MM.1S (cell line): ENCODE results near the gene ITPR1.

Experiments used
- DNase-seq: peaks from one replicate; pipeline ENCODE4 v3.0.0-alpha.2; 2015
- H2AFZ ChIP-seq: fragments of 300-600 bp; sonication (generic); 2 replicates; pipeline ENCODE4 v1.6.0; 2016; ENCODE audit warnings: antibody characterized with exemption, low read length
- H3F3A ChIP-seq: fragments of 300-600 bp; sonication (generic); 2 replicates; pipeline ENCODE4 v1.6.1; 2016; ENCODE audit warnings: mild to moderate bottlenecking, antibody characterized with exemption, low read length, moderate library complexity, mixed read lengths; ENCODE audit not compliant: insufficient read depth
- H3K27ac ChIP-seq: fragments of 300-600 bp; sonication (generic); 2 replicates; pipeline ENCODE4 v1.5.1; 2016; ENCODE audit warnings: mild to moderate bottlenecking, low read length
- H3K27me3 ChIP-seq: fragments of 300-600 bp; sonication (generic); replicated peaks from 2 replicates; pipeline ENCODE4 v1.6.0; 2016; ENCODE audit warnings: low read length; ENCODE audit not compliant: insufficient read depth
- H3K36me3 ChIP-seq: fragments of 300-600 bp; sonication (generic); replicated peaks from 2 replicates; pipeline ENCODE4 v1.6.1; 2016; ENCODE audit warnings: mild to moderate bottlenecking, low read length, mixed read lengths; ENCODE audit not compliant: insufficient read depth
- H3K4me1 ChIP-seq: fragments of 300-600 bp; sonication (generic); 2 replicates; pipeline ENCODE4 v1.6.1; 2016; ENCODE audit warnings: low read length, mixed read lengths
- H3K4me2 ChIP-seq: fragments of 300-600 bp; sonication (generic); 2 replicates; pipeline ENCODE4 v1.6.0; 2016; ENCODE audit warnings: low read depth, low read length
- H3K4me3 ChIP-seq: fragments of 300-600 bp; sonication (generic); 2 replicates; pipeline ENCODE4 v1.5.1; 2016; ENCODE audit warnings: low read length, mixed read lengths
- H3K79me2 ChIP-seq: fragments of 300-600 bp; sonication (generic); 2 replicates; pipeline ENCODE4 v1.6.1; 2016; ENCODE audit warnings: mixed run types, low read length, mixed read lengths
- H3K9ac ChIP-seq: fragments of 300-600 bp; sonication (generic); 2 replicates; pipeline ENCODE4 v1.6.1; 2016; ENCODE audit warnings: low read length, mixed read lengths
- H3K9me2 ChIP-seq: fragments of 300-600 bp; sonication (generic); replicated peaks from 2 replicates; pipeline ENCODE4 v1.6.1; 2016; ENCODE audit warnings: mild to moderate bottlenecking, low read length, mixed read lengths; ENCODE audit not compliant: insufficient read depth
- H3K9me3 ChIP-seq: fragments of 300-600 bp; sonication (generic); replicated peaks from 2 replicates; pipeline ENCODE4 v1.6.1; 2016; ENCODE audit warnings: mild to moderate bottlenecking, low read length, mixed read lengths; ENCODE audit not compliant: insufficient read depth
- H4K20me1 ChIP-seq: fragments of 300-600 bp; sonication (generic); 2 replicates; pipeline ENCODE4 v1.6.1; 2016; ENCODE audit warnings: mild to moderate bottlenecking, low read length, moderate library complexity, mixed read lengths; ENCODE audit not compliant: insufficient read depth
- CTCF ChIP-seq: fragments of 300-600 bp; sonication (generic); IDR thresholded peaks from 2 replicates; pipeline ENCODE4 v1.5.1; 2016; ENCODE audit warnings: antibody characterized with exemption, low read length, mixed read lengths
- EZH2 ChIP-seq: fragments of 300-600 bp; sonication (generic); optimal IDR thresholded peaks from 2 replicates; pipeline ENCODE3; 2017; ENCODE audit warnings: low read depth, mild to moderate bottlenecking, antibody characterized with exemption, low read length, mixed read lengths
- EZH2phosphoT487 ChIP-seq: fragments of 300-600 bp; sonication (generic); IDR thresholded peaks from 2 replicates; pipeline ENCODE4 v1.6.1; 2018; ENCODE audit warnings: antibody characterized with exemption, low read length

Gene ITPR1

GRCh38 chr3:4773583-4773982 is 280.4 kb downstream of the ITPR1 start:
- Histone ChIP-seq H3K9me3 (no peaks in the 10 kb centered on the region), H3F3A (no peaks in the 10 kb centered on the region), H3K36me3 (no peaks in the 10 kb centered on the region), H3K4me3 (no peak overlapping the region), H3K79me2 (no peaks in the 10 kb centered on the region), H3K9ac (no peak overlapping the region), H4K20me1 (no peaks in the 10 kb centered on the region), H3K9me2 (no peaks in the 10 kb centered on the region), H3K27me3 (no peaks in the 10 kb centered on the region), H3K4me1 (no peaks in the 10 kb centered on the region), H2AFZ (no peak overlapping the region), H3K4me2 (no peak overlapping the region), H3K27ac (no peak overlapping the region)
- TF ChIP-seq EZH2phosphoT487, result no peak
- no peak for TF ChIP-seq EZH2
- TF ChIP-seq CTCF, result no peak
- DNase-seq, result no peak

GRCh38 chr3:4774531-4774930 is 281.4 kb downstream of the ITPR1 start:
- Histone ChIP-seq H4K20me1 (no peaks in the 10 kb centered on the region), H3K4me1 (no peaks in the 10 kb centered on the region), H3K79me2 (no peaks in the 10 kb centered on the region), H3K9me3 (no peaks in the 10 kb centered on the region), H3K4me3 (no peak overlapping the region), H3K27ac (no peak overlapping the region), H3K9me2 (no peaks in the 10 kb centered on the region), H3K36me3 (no peaks in the 10 kb centered on the region), H3K9ac (no peak overlapping the region), H2AFZ (no peak overlapping the region), H3F3A (no peaks in the 10 kb centered on the region), H3K27me3 (no peaks in the 10 kb centered on the region), H3K4me2 (no peak overlapping the region)
- no peak for TF ChIP-seq EZH2phosphoT487
- no peak for TF ChIP-seq CTCF
- no peak for TF ChIP-seq EZH2
- DNase-seq, result no peak

DNA sequence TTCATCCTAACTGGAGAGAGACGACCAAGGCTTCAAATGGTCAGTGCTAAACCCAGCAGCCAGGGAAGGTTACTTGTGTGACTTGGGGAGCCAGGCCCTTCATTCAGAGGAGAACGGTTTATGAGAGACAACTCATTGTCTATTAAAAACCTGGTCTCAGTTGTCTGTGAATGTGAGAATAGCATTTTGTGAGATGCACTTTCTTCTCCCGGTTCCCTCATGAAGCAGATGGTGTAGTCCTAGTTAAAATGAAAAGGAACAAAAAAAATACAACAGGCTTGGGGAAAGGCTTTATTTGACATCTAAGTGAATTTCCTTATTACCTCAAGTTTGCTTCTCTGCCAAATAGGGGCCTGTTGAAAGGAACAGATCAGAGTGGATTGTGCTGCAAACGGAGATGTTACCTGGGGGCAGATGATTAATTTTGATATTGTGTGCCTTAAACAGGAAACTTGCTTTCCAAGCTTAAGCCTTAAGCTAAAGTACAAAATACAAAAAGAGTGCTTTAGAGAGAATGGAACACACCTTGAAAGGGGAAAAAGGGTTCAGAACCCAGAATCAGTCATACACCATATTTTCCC is 283.3 kb downstream of the ITPR1 start:
- Histone ChIP-seq H3K4me3 (no peak overlapping the region), H3K9ac (no peak overlapping the region), H2AFZ (no peak overlapping the region), H4K20me1 (no peaks in the 10 kb centered on the region), H3K27ac (no peak overlapping the region), H3K36me3 (no peaks in the 10 kb centered on the region), H3K4me1 (no peaks in the 10 kb centered on the region), H3K79me2 (no peaks in the 10 kb centered on the region), H3F3A (no peaks in the 10 kb centered on the region), H3K27me3 (no peaks in the 10 kb centered on the region), H3K9me3 (no peaks in the 10 kb centered on the region), H3K9me2 (no peaks in the 10 kb centered on the region), H3K4me2 (no peak overlapping the region)
- no peak for DNase-seq
- TF ChIP-seq EZH2phosphoT487 (no peak), CTCF (no peak), EZH2 (no peak)
